ENCODE results near the gene BCOR. TPM values are rescaled to one million over a fixed set of nuclear protein-coding genes. Genes with fewer than 3 reads are reported as not detected.

BCOR gene
- total RNA-seq, 2 experiments from 2014 or later = 48.0 to 64.3 TPM

- ChIA-PET CTCF (ENCODE audit: unreplicated experiment) (no interaction called here), POLR2A (interaction anchor here (1.2 kb wide), 1 partner anchor 10 kb away, joined by 6 read pairs; no protein-coding TSS in a partner anchor)
- DNase-seq (ENCODE audit: low spot score) = no peak
- Histone ChIP-seq H3K27ac (ENCODE audit: low read depth, low read length, poor library complexity, severe bottlenecking) (no peak overlapping the region), H3K79me2 (ENCODE audit: insufficient read depth, low read depth, low read length) (no peaks in the 10 kb centered on the region), H3K9me2 (ENCODE audit: insufficient read depth, low read length) (no peaks in the 10 kb centered on the region), H3K9me3 (ENCODE audit: low read length) (no peaks in the 10 kb centered on the region), H3K4me3 (ENCODE audit: low read depth, low read length, poor library complexity, severe bottlenecking) (no peak overlapping the region), H2AFZ (ENCODE audit: low read length) (no peak overlapping the region), H4K20me1 (ENCODE audit: insufficient read depth, low read length) (no peaks in the 10 kb centered on the region), H3K36me3 (ENCODE audit: insufficient read depth, low read length) (peaks cover 100% of the 10 kb centered on the region), H3K4me1 (ENCODE audit: insufficient read depth, low read length, poor library complexity, severe bottlenecking) (no peaks in the 10 kb centered on the region), H3K4me2 (ENCODE audit: low read length) (no peak overlapping the region)
- intact Hi-C loops (cut with micrococcal nuclease; ENCODE audit: unreplicated experiment) = no loop called here
- no peak for TF ChIP-seq EZH2phosphoT487 (IDR thresholded peaks at IDR 0.05; ENCODE audit: borderline replicate concordance, low read depth, low read length)
- TF ChIP-seq, protein P1, sequence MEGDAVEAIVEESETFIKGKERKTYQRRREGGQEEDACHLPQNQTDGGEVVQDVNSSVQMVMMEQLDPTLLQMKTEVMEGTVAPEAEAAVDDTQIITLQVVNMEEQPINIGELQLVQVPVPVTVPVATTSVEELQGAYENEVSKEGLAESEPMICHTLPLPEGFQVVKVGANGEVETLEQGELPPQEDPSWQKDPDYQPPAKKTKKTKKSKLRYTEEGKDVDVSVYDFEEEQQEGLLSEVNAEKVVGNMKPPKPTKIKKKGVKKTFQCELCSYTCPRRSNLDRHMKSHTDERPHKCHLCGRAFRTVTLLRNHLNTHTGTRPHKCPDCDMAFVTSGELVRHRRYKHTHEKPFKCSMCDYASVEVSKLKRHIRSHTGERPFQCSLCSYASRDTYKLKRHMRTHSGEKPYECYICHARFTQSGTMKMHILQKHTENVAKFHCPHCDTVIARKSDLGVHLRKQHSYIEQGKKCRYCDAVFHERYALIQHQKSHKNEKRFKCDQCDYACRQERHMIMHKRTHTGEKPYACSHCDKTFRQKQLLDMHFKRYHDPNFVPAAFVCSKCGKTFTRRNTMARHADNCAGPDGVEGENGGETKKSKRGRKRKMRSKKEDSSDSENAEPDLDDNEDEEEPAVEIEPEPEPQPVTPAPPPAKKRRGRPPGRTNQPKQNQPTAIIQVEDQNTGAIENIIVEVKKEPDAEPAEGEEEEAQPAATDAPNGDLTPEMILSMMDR (conservative IDR thresholded peaks at IDR 0.05; ENCODE audit: low read length) = no peak
- no TSS peak for BruUV-seq (replicated peaks)
These were observed 35.8 kb downstream of the BCOR start for GRCh38 chrX:40061871-40062524.

GRCh38 chrX:40061005-40061404, 36.8 kb downstream of the BCOR start:
- Histone ChIP-seq H3K4me2 (ENCODE audit: low read length) (no peak overlapping the region), H2AFZ (ENCODE audit: low read length) (no peak overlapping the region), H3K36me3 (ENCODE audit: insufficient read depth, low read length) (peaks cover 100% of the 10 kb centered on the region), H3K4me3 (ENCODE audit: low read depth, low read length, poor library complexity, severe bottlenecking) (no peak overlapping the region), H4K20me1 (ENCODE audit: insufficient read depth, low read length) (no peaks in the 10 kb centered on the region), H3K9me2 (ENCODE audit: insufficient read depth, low read length) (no peaks in the 10 kb centered on the region), H3K79me2 (ENCODE audit: insufficient read depth, low read depth, low read length) (no peaks in the 10 kb centered on the region), H3K4me1 (ENCODE audit: insufficient read depth, low read length, poor library complexity, severe bottlenecking) (no peaks in the 10 kb centered on the region), H3K9me3 (ENCODE audit: low read length) (no peaks in the 10 kb centered on the region), H3K27ac (ENCODE audit: low read depth, low read length, poor library complexity, severe bottlenecking) (no peak overlapping the region)
- CTCF ChIA-PET (ENCODE audit: unreplicated experiment) = no interaction called here
- no peak for DNase-seq (ENCODE audit: low spot score)
- intact Hi-C loops (cut with micrococcal nuclease; ENCODE audit: unreplicated experiment) = no loop called here
- TF ChIP-seq, protein P1 (conservative IDR thresholded peaks at IDR 0.05; ENCODE audit: low read length) = no peak
- TF ChIP-seq EZH2phosphoT487 (IDR thresholded peaks at IDR 0.05; ENCODE audit: borderline replicate concordance, low read depth, low read length) = no peak
- no TSS peak for BruUV-seq (replicated peaks)
- POLR2A ChIA-PET = interaction anchor here (1.2 to 1.3 kb wide), 2 partner anchors 9 to 12 kb away, joined by 3 to 6 read pairs; no protein-coding TSS in a partner anchor

- Histone ChIP-seq H4K20me1 (ENCODE audit: insufficient read depth, low read length) (no peaks in the 10 kb centered on the region), H3K4me2 (ENCODE audit: low read length) (no peak overlapping the region), H3K4me1 (ENCODE audit: insufficient read depth, low read length, poor library complexity, severe bottlenecking) (no peaks in the 10 kb centered on the region), H2AFZ (ENCODE audit: low read length) (no peak overlapping the region), H3K36me3 (ENCODE audit: insufficient read depth, low read length) (peaks cover 100% of the 10 kb centered on the region), H3K9me3 (ENCODE audit: low read length) (no peaks in the 10 kb centered on the region), H3K79me2 (ENCODE audit: insufficient read depth, low read depth, low read length) (no peaks in the 10 kb centered on the region), H3K4me3 (ENCODE audit: low read depth, low read length, poor library complexity, severe bottlenecking) (no peak overlapping the region), H3K9me2 (ENCODE audit: insufficient read depth, low read length) (no peaks in the 10 kb centered on the region), H3K27ac (ENCODE audit: low read depth, low read length, poor library complexity, severe bottlenecking) (no peak overlapping the region)
- intact Hi-C loops (cut with micrococcal nuclease; ENCODE audit: unreplicated experiment) = no loop called here
- TF ChIP-seq EZH2phosphoT487 (IDR thresholded peaks at IDR 0.05; ENCODE audit: borderline replicate concordance, low read depth, low read length) = no peak
- TF ChIP-seq, protein P1 (conservative IDR thresholded peaks at IDR 0.05; ENCODE audit: low read length) = no peak
- BruUV-seq (replicated peaks) = no TSS peak
- ChIA-PET CTCF (ENCODE audit: unreplicated experiment) (no interaction called here), POLR2A (interaction anchor here (1.3 kb wide), 1 partner anchor 11 kb away, joined by 3 read pairs; no protein-coding TSS in a partner anchor)
- no peak for DNase-seq (ENCODE audit: low spot score)
These were observed 37.4 kb downstream of the BCOR start for GRCh38 chrX:40060356-40060845.
